NAMALWA (cell line): ENCODE results near the gene NR6A1.
"Not testable (repeated sequence)": the region's sequence is repeated elsewhere in the genome, so short reads cannot be mapped to it uniquely, and the experiment has no call there.

Experiments used
- DNase-seq: peaks from one replicate; pipeline ENCODE4 v3.0.0-alpha.2; 2015; ENCODE audit warnings: low spot score

NR6A1 gene

DNA sequence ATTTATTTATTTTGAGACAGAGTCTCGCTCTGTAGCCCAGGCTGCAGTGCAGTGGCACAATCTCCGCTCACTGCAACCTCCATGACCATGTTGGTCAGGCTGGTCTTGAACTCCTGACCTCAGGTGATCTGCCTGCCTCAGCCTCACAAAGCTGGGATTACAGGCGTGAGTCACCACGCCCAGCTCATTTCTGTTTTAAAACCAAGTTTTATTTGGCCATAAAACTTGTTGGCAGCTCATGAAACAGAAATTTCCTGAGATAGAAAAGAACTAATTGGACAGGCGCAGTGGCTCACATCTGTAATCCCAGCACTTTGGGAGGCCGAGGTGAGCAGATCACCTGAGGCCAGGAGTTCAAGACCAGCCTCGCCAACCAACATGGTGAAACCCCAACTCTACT lies 155.3 kb downstream of the NR6A1 start:
- not testable (repeated sequence) for DNase-seq

DNA sequence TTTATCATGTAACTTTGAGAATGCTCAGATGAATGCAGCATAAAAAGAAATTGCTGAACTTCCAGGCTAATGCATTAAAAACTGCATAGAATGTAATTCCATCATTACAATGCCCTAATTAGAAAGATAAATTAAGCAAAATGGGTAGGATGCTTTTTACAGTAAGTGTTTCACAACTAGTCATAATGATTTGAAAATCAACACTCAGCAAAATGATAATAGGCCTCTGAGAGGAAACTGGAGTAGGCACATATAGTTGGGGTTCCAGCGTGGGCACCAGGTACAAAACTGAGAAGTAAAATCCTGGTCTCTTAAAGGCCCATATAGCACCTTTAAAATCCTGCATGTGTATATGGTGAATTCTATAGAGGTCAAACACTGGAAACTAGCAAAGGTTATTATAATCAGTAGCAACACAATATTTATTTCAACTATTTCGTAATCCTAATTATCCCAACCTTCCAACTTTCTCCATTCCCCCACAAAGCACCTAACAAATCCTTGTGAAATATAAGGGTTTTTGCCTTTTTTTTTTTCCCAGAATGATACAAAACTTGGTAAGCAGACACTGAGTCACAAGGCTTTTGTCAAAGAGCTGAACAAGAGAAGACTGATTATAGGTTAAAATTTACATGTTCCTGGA lies 155.9 kb downstream of the NR6A1 start:
- DNase-seq, result no peak

DNA sequence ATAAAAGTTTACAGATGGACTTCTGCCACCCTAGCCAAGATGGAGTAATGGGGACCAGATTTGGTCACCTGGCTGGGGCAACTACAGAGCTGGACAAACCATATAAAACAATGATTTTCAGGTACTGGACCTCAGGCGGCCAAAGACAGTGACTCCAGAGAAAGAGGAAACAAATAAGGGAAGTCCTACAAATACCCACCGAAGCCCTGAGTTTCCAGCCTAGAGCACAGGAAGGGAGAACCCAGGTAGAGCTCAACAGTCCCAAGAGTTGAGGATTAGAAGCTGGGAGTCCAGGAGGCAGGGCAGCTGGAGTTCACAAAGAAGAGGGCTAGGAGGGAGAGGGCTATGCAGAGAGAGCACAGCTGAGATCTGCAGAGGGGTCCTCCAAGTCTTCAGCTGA lies 157.3 kb downstream of the NR6A1 start:
- DNase-seq, result no peak

DNA sequence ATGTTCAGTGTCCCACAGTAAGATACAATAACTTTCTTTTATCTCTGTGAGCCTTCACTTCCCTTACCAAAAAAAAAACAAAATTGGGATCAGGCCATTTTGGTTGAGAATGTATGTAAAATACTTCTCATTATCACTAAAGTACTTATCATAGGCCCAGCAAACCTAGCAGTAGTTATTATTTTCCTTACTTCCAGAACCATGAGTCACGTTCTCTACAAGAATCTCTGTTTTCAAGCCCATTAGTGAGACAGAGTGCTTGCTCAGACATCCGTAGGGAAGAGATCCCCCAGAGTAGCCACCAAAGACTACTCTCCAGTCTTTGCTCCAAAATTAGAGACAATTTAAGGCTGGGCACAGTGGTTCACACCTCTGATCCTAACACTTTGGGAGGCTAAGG lies 160.0 kb downstream of the NR6A1 start:
- no peak for DNase-seq

DNA sequence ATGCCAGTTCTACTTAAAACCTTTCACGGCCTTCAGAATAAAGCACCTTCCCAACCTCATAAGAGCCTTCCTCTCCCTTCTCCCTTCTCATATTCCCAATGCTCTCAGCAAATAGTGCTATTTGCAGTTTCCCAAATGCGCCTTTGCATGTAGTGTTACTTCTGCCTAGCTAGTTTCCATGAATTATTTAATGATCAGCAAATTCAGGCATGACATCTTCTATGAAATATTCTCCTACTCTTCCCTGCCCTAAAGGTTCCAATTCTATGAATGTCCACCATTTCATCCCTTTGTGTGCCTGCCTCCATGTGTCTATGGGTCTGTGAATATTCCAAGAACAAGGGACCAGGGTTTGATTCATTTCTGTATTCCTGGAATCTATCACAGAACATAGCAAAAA lies 165.1 kb downstream of the NR6A1 start:
- no peak for DNase-seq

DNA sequence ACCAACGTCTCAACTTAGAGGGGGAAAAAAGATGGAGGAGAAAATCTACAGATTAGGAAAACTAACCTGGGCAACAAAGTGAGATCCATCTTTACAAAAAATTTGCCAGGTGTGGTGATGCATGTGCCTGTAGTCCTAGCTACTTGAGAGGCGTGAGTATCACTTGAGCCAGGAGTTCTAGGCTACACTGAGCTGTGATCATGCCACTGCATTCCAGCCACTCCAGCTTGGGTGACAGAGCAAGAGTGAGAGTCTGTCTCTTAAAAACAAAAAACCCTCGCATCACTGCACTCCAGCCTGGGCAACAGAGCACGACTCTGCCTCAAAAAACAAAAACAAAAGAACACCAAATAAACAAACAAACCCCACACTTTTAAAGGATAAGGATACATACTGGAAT lies 165.9 kb downstream of the NR6A1 start:
- DNase-seq, result no peak

DNA sequence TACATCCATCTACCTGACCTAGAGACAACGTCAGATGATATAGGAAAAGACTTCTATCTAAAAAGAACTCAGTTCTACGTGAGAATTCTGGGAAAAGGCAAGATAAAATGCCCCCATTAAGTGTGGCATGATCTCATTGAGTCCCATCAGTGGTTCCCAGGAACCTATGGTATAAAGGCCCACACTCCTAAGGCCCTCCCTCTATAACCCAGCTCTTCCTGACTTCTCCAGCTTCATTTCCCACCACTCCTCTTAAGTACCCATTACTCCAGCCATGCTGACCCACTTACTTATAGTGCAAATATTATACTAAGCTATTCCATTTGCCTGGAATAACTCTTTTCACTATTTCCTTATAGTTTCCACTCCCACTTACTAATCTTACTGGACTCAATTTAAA lies 168.5 kb downstream of the NR6A1 start:
- DNase-seq, result no peak

DNA sequence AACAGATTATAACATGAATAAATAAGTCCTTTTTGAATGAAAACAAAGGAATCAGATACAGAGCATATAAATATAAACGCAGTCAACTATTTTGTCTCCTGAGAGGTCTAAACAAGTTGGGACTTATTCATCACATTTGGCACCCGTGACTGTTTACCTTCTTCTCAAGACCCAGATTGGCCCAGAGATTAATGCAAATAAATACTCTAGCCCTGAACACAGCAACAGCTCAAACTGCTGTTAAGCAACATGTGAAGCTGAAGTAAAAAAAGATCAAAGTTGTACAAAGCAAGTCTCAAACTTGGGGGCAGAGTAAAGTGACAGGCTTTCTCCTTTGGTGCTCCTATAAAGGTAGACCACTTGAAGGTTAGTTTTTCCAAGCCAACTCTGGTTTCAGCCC lies 168.9 kb downstream of the NR6A1 start:
- DNase-seq, result no peak

DNA sequence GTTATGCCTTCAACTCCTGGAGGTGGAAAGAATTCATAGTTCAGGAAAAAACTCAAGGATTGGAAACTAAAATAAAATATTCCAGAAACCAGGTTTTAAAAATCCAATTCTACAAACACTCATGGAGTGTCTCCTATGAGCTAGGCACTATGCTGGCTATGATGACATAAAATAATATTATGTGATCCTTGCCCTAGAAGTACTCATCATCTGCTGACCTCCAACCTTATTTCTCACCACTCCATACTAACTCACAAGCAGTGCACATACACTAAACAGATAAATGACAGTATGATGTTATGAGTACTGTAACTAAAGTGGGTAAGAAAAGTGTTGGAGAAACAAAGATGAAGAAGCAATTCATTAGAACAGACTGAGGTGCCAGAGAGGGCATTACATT lies 170.7 kb downstream of the NR6A1 start:
- DNase-seq, result no peak

DNA sequence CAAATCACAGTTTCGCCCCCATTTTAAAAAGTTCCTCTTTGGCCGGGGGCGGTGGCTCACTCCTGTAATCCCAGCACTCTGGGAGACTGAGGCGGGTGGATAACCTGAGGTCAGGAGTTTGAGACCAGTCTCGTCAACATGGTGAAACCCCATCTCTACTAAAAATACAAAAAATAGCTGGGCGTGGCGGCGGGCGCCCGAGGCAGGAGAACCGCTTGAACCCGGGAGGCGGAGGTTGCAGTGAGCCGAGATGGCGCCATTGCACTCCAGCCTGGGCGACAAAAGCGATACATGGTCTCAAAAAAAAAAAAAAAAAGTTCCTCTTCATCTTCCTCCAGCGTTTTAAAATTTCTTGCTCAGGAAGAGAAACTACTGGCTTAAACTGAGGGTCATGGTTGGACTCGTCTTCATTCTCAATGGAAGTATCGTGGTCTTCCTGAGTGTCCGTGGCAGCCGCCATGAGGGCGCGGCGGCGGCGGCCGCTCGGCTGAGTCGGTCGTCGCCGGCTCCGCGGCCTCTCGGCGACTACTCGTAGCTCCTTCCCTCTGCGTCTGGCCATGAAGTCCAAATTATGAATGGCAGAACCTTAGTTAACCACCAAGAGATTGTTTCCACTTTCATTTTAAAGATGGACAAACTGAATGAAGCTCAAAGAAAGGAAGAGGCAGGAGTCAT lies 171.9 kb downstream of the NR6A1 start:
- DNase-seq, result no peak

DNA sequence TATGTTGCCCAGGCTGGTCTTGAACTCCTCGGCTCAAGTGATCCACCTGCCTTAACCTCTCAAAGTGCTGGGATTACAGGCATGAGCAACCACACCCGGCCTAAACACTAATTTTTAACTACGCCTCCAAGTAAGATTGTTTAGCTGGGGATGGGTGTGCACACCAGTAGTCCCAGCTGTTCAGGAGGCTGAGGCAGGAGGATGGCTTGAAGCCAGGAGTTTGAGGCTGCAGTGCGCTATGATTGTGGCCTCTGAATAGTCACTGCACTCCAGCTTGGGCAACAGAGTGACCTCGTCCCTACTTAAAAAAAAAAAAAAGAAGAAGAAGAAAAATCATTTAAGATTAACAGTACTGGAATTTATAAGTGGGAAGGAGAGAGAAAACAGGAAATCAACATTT lies 173.1 kb downstream of the NR6A1 start:
- DNase-seq, result no peak

DNA sequence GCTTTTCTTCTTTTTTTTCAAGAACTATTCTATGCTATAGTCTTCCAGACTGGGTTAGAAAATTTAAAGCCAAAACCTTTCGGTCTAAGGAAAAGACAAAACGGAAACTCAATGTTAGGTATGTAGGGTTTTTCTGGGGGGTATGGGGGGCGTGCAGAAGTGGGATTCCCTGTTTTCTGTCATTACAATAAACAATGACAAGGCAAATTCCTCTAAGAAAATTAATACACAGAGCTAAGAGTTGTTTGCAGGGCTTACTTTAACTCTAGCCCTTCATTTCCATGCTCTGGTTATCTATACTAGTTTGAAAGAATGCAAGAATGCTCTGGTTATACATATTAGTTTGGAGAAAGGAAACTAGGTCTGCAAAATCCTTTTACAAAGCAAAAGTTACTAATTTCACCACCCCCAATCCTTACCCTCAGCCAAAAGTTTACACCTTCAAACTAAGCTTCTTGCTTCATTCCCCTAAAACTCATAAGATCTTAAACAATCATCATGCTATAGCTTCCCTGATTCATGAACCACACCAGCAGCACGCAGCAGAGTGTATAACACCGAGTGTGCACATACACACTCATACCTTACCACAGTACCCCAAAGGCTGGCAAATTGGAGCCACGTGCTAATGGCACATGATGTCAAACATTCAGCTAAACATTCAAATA lies 174.8 kb downstream of the NR6A1 start:
- no peak for DNase-seq

DNA sequence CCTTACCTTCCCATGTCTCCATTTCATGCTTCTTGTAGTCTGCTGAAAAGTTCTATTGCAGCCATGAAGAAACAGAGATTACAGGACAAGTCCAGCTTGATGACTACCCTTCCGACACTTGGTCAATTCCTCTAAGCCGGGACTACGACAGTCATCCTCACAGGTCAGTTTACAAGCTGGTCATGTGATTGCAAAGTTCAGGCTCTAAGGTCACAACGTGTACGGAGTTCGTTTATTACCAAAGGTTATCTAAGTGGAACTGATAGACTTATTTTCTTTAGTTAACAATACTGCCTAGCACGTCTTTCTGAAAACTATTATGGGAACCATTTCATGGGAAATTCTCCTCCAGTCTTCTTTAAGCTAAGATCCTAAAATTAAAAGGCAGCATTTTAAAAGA lies 175.4 kb downstream of the NR6A1 start:
- DNase-seq, result no peak

DNA sequence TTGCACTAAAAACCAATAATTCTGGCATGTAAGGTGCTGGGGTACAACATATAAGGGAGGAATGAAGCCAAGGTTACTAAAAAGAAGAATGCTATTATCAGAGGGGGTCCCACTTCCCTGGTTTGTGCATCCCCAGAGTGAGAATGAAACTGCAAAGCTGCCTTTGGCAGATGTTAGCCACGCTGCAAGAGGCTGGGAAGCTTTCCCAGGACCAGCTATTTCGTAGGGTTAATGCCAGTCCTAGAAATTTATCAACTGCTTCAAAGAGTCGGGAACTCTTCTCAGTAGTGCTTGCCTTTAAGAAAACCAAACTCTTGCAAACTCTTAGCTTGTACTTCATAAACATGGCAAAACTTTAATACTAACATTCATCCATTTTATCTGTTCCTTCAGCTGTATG lies 176.4 kb downstream of the NR6A1 start:
- no peak for DNase-seq

DNA sequence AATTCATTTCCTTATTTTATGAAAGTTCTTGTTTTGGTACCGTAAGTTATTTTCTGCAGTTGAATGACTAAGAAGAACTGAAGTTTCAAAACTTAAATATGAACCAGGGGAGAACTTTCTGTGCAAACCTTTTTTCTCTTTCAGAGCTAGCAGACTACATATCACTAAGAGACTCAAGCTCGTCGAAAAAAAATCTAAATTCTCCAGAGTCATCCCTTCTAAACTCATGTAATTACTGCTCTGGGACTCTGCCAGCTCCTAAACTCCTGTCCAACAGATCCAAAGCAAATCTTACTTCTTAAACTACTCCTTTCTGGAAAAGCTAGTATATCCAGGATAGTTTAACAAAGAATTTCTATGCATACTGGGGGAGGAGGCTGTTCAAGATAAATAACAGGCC lies 176.9 kb downstream of the NR6A1 start:
- DNase-seq, result no peak

DNA sequence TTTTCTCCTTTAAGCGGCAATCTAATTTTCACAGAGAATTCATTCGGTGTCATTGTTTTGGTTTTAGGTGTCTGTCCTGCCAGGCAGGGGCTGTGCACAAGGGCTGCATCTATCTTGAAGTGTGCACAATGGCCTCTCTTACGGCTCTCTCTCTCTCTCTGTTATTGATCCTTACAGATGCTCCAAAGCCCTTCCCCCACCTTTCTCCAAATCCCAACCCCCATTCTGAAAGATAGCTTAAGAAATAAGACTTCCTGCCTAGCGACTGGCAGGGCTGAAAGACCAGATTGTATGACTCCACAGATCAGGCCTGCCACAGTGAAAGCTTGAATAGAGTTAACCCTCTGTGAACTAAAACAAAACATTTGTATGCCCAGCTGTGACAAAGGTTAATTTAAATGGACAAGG lies 177.5 kb downstream of the NR6A1 start:
- no peak for DNase-seq

DNA sequence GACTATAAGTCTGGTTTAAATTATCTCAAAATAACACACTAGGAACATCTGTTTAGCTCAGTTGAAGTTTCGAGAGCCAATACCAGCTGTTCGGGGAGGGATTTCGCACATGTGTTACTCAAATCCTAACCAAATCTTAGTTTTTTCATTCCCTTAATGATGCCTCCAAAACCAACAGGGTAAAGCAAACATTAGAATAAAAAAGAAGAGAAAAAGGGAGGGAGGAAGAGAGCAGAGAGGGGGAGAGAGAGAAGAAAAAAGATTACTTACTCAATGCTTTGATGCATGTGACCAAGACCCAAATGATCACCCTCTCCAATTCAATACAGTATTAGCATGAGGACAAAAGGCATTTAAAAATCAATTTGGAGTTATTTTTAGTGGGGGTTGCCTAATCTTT lies 177.9 kb downstream of the NR6A1 start:
- DNase-seq, result no peak

DNA sequence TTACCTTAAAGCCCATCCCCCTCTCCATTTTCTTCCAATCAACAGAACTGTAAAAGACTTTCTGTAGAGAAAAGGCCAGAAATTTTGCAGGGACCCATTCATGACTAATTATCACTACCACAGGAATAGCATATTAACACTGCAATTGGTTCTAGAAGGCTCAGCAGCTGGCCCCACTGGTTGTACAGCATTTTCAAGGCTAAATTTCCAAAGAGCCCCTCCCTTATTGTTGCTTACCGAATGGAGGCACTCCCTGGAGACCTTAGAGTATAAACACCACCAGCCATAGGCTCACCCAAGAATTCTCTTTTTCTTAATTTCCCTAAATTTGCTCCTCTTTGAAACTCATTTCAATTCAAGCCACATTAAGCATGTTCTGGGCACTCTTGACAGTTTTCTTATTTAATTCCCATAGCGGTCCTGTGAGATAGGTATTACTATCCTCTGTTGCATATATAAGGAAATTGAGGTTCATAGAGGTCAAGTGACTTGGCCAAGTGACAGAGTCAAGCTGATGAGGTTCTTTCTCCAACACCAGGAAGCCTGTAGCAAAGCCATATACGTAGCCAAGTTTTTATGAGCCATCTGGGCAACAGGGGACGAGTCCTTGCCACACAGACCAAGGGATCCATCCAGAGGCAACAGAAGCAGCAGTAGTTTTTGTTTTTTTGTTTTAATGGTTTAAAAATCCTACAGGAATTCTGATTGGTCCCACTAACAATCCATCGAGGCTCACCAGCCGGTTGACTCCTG lies 180.0 kb downstream of the NR6A1 start:
- DNase-seq, result no peak

DNA sequence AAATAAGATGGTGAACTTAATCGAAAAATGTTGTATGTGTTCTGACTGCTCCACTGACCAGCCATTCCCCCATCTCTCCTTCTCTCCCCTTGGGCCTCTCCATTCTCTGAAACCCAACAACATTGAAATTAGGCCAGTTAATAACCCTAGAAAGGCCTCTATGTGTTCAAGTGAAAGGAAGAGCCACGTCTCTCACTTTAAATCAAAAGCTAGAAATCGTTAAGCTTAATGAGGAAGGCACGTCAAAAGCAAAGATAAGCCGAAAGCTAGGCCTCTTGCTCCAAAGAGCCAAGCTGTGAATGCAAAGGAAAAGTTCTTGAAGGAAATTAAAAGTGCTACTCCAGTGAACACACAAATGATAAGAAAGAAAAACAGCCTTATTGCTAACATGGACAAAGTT lies 186.5 kb downstream of the NR6A1 start:
- DNase-seq, result no peak

DNA sequence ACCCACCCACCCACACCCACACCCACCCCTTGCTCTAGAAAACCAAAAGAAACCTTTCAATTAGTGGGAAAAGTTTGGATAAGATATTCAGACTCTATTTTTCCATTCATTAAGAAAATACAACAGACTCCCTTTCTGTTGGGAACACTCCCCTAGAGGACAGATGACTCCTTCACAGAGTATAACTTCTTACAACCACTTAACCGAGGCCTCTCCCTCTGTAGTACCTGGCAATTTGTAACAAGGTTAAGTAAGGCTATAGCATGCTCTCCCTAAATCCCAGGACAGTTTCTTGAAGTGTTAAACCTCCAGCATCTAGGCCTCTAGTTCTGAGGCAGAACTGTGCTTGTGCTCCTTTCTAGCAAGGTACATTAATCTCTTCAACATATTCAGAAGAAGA lies 188.0 kb downstream of the NR6A1 start:
- no peak for DNase-seq

DNA sequence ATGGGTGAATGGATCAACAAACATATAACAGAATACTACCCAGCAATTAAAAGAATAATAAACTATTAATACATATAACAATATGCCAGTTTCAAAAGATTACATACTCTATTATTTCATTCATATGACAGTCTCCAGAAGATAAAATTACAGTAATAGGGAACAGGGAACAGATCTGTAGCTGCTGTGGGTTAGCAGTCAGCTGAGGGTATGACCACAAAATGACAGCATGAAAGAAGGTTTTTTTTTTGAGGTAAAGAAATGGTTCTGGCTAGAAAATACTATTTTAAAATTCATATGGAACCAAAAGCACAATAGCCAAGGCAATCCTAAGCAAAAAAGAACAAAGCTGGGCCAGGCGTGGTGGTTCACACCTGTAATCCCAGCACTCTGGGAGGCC lies 190.9 kb downstream of the NR6A1 start:
- no peak for DNase-seq

DNA sequence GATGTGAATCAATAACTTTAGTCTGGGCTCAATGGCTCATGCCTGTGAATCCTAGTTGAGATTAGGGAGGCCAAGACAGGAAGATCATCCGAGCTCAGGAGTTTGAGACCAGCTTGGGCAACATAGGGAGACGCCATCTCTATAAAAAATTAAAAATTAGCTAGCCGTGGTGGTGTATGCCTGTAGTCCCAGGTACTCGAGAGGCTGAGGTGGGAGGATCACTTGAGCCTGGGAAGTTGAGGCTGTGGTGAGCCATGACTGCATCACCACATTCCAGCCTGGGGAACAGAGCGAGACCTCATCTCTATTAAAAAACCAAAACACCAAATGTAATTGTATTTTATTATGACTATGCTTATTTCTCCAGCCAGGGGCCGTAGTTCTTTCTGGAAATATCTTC lies 194.4 kb downstream of the NR6A1 start:
- DNase-seq, result no peak
